Right ventricle myocardium superior (tissue), 1 donor: ENCODE measurements around the gene SPATA32. TPM values are rescaled to one million over a fixed set of nuclear protein-coding genes. Genes with fewer than 3 reads are reported as not detected.

ENCODE experiments used
- ATAC-seq: fragments of 200-7000 bp; cut with Tn5 transposase; one replicate; pipeline ENCODE4 v1.9.1; 2020; ENCODE audit warnings: mild to moderate bottlenecking; ENCODE audit not compliant: poor library complexity
- DNase-seq: peaks from one replicate; pipeline ENCODE4 v3.0.0-alpha.2; 2020
- intact Hi-C: fragments of 100-400 bp; cut with DNase I; formaldehyde crosslinking; loops from one replicate; pipeline ENCODE4 v1.11.2; 2022
- total RNA-seq: library from RNA; stranded (reverse); fragmentation: NEBNext Ultra II Directional; extraction: Animal tissue kit (Norgen Biotek cat#: 25700); gene quantifications from one replicate; pipeline ENCODE4 v1.2.1, GENCODE V29; 2021
- donor health status: DM: no; HTN: yes; CAD: no; lungs with severe emphysema.

SPATA32 gene
- total RNA-seq, 1 donor from 2014 or later = not detected

- peak; percentile 88 for DNase-seq
- intact Hi-C loops = no loop called here
- ATAC-seq = peak; percentile 64
These were observed 26.2 kb downstream of the SPATA32 start for GRCh38 chr17:45235416-45236281.

- DNase-seq = peak; percentile 38
- intact Hi-C loops = no loop called here
- ATAC-seq = no peak
These were observed 27.1 kb downstream of the SPATA32 start for GRCh38 chr17:45234641-45235415.

- no peak for DNase-seq
- intact Hi-C loops = no loop called here
- no peak for ATAC-seq
These were observed 28.4 kb downstream of the SPATA32 start for GRCh38 chr17:45233423-45233924.

DNA sequence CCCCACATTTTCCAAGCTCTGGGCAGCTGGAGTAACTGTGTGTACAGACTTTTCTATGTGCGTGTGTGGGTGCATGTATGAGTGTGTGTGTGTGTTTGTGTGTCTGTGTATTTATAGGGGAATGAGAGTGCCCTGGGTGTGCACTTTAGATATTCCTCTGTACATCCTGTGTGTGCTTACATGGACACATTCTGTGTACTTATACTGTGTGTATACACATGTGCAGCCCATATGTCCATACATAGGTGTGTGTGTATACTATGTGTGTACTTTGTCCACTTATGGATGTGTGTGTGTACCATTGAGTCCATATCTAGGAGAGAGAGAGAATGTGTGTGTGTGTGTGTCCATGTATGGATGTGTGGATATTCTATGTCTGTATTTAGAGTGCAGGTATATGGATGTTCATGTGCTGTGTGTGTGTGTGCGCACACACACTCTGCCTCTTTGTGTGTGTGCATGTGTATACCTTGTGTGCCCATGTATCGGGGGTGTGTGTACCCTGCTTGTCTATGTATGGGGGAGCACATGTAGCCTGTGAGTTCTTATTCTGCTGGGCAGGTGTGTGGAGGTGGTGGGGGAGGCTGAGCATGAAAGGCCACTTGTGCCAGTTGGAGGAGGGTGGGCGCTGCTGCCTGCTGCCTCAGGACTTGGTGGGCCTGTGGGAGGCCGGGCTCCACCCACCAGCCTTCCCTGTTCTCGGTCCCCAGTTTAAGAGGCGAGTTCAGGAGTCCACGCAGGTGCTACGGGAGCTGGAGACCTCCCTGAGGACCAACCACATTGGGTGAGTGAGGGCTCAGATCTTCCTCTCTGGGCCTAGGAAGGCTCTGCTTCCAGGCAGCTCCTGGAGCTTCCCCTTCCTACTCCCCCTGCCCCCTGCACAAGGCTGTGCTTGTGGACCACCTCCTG, 29.1 kb downstream of the SPATA32 start:
- DNase-seq (no peak), ATAC-seq (no peak)
- intact Hi-C loops = no loop called here

DNA sequence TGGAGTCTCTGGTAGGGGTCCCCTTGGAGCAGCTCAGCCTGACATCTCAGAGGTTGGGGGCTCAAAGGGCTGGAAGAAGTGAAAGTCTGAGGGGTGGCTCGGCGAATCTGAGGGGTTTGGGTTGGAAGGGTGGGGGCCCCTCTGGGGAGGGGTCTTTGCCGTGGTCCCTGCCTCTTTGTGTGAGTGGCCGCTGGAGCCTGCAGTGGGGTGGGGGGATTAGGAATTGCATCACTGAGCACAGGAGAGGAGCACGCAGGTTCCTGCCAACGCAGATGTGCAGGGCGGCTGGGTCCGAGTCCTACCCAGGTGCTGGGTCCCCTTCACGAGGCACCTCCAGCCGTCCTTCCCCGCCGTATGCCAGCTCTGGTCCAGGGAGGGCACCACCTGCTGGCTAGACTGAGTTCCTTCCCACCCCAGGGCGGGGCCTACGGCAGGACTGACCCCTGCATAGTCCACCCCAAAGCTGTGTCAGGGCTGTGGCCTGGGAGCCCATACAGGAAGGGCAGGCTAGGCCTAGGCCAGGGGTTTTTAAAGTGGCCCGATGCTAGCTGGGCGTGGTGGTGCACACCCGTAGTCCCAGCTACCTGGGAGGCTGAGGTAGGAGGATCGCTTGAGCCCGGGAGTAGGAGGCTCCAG, 30.3 kb downstream of the SPATA32 start:
- intact Hi-C loops = no loop called here
- ATAC-seq = no peak
- DNase-seq = peak; percentile 52

GRCh38 chr17:45230787-45231480, 31.0 kb downstream of the SPATA32 start:
- ATAC-seq (no peak), DNase-seq (peak; percentile 83)
- intact Hi-C loops = no loop called here

GRCh38 chr17:45230410-45230786, 31.5 kb downstream of the SPATA32 start:
- intact Hi-C loops = no loop called here
- ATAC-seq (no peak), DNase-seq (no peak)

DNA sequence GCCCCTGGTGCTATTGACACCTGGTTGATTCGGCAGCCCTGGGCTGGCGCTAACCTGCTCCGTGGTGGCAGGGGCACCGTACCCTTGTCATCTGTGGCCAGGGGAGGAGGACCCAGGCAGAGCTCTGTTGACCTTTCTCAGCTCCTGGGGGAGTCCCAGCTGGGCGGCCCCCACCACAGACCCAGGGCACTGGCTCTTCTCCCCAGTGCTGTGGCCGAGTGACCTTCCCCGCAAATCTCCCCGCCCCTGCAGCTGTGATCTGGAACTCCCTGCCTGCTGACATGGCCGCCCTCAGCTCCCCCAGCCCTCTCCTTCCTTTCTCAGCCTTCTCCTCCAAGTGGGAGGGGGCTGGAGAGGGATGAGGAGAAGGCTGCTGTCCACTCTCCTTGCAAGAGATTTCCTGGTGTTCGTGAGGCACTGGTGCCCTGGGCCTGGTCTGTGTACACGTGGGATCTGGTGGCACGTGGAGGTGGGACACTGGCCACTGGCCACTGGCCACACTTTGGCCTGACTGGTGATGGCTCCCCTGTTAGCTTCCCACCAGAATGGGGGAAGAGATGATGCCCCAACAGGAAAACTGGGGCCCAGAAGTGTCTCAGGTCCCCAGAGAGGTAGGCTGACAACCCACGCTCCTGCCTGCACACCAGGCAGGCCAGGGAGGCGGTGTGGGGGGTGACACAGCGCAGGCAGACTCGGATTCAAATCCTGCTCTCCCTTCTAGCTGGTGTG, 32.0 kb downstream of the SPATA32 start:
- peak; percentile 22 for ATAC-seq

GRCh38 chr17:45228763-45229539, 32.9 kb downstream of the SPATA32 start:
- peak; percentile 94 for DNase-seq
- ATAC-seq = peak; percentile 76
- intact Hi-C loops = no loop called here

More for the DNA sequence above, 32.0 kb downstream of the SPATA32 start:
- intact Hi-C loops = no loop called here
- DNase-seq = peak; percentile 74

DNA sequence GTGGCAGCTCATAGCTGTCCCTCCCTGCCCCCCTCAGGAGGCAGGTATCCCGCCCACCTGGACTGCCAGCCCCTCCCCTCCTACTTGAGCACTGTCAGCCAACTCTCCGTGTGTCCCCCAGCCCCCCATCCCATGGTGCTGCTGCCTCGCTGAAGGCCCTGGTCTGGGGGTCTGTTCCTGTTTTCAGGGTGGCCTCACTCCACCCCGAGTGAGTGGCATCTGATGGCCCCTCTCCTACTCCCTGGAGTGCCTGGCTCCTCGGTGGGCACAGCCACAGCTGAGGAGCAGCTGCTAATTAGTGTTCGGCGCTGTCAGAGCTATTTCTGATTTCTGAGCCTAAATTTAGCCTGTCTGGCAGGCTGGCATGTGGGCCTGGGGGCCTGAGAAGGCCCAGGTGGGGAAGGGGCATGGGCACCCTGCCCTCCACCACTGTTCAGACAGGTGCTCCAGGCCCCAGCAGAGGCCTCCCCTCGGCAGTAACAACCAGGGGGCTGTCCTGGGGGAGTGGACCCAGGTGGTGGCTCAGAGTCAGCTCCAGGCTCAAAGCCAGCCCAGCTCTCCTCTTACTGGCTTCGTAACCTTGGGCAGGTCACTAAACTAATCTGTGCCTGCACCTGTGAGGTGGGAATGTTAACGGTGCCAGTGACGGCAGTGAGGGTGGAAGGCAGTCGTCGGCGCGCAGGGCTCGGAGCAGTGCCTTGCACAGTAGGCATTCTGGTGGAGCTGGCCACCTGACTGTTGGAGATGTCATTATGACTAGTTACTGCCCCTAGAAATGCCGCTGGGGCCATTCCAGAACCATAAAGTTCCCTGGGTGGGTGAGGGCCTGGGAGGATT, 33.8 kb downstream of the SPATA32 start:
- intact Hi-C loops = no loop called here
- DNase-seq (peak; percentile 48), ATAC-seq (peak; percentile 6)

- ATAC-seq = no peak
- intact Hi-C loops = no loop called here
- DNase-seq = peak; percentile 56
These were observed 34.6 kb downstream of the SPATA32 start for GRCh38 chr17:45227101-45227925.

DNA sequence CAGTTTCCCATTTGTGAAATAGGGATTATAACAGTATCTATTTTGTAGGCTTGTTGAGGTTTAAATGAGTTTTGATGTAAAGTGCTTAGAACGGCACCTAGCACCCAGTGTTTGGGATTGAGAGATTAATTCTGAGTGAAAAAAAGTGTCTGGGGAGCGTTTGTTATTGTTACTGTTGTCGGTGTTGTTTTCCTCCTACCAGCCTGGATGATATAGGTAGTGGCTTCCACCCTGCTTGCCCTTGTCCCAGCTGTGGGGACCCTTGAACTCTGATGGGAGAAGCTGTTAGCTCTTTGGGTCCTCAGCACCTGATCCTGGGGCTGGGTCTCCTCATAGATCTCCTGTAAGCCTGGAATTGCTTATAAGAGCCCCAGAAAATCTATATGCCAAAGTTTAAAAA, 35.3 kb downstream of the SPATA32 start:
- no peak for DNase-seq
- ATAC-seq = no peak
- intact Hi-C loops = no loop called here

- DNase-seq (peak; percentile 86), ATAC-seq (peak; percentile 4)
- intact Hi-C loops = no loop called here
These were observed 35.8 kb downstream of the SPATA32 start for GRCh38 chr17:45225964-45226530.

DNA sequence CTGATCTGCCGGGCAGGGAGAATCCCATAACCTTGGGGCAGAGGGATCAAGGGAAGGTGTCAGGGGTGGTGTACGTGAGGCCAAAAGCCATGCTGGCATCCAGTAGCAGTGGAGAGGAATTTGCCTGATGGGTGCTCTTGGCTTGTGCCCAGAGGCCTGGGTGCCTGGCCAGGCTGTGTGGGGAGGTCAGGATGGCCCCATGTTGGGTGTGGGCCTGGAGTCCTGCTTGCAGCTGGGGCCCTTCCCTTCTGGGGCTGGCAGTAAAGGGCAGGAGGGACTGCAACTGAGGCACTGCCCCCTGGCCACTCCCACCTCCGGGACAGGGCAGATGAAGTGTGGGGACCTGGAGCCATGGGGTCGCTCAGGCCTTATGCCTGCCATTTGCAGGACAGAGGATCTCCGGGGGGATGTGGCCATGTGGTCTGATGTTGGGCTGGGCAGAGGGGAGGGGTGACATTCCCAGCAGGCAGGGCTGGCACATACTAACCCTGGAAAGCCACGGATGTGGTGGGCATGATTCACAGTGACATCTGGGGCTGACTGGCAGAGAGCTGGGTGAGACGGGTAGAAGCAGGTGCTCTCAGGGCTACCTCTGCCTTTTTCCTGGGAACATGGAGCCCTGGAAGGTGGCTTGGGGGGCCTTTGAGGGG, 36.7 kb downstream of the SPATA32 start:
- DNase-seq (peak; percentile 61), ATAC-seq (no peak)
- intact Hi-C loops = no loop called here
